ENCODE results near the gene DDX1.

The DDX1 gene

DNA sequence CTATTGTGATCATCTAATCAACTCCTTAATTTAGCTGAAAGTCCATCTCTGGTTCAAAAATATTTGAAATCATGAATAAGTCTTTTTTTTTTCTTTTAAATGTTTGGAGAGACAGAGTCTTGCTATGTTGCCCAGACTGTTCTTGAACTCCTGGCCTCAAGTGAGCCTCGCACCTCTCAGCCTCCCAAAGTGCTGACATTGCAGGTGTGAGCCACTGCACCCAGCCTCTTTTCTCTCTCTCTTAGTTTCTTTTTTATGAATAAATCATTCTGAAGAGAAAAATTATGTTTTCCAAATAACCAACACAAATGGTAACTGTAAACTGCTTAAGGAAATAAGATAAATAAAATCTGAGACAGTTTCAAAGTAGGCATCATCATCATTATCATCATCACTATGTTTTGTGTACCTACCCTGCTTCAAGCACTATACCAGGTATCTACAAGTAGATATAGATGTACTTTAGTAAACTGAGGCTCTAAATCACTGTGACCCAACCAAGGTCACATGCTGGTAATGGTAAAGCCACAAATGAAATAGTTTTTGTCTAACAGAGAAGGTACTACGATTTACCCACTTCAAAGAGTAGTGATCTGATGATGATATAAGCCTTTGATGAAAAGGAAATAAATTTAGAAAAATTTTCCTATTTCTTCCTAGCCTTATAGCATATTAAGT, 25.5 kb upstream of the DDX1 start:
- DNase-seq (ENCODE audit: low read depth): no peak
- H3K4me3 ChIP-seq (ENCODE audit: low read depth, low read length): no peak overlapping the region
- no peak for TF ChIP-seq MYC (IDR thresholded peaks at IDR 0.05; ENCODE audit: low read depth, low read length)
- no peak for TF ChIP-seq MAX (IDR thresholded peaks at IDR 0.05; ENCODE audit: low read depth, low read length)
- TF ChIP-seq, protein P1, sequence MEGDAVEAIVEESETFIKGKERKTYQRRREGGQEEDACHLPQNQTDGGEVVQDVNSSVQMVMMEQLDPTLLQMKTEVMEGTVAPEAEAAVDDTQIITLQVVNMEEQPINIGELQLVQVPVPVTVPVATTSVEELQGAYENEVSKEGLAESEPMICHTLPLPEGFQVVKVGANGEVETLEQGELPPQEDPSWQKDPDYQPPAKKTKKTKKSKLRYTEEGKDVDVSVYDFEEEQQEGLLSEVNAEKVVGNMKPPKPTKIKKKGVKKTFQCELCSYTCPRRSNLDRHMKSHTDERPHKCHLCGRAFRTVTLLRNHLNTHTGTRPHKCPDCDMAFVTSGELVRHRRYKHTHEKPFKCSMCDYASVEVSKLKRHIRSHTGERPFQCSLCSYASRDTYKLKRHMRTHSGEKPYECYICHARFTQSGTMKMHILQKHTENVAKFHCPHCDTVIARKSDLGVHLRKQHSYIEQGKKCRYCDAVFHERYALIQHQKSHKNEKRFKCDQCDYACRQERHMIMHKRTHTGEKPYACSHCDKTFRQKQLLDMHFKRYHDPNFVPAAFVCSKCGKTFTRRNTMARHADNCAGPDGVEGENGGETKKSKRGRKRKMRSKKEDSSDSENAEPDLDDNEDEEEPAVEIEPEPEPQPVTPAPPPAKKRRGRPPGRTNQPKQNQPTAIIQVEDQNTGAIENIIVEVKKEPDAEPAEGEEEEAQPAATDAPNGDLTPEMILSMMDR (IDR thresholded peaks at IDR 0.05; ENCODE audit: low read depth, low read length): no peak
- TF ChIP-seq POLR2A (IDR thresholded peaks at IDR 0.05; ENCODE audit: extremely low read depth, insufficient read length): no peak

- no peak overlapping the region for H3K4me3 ChIP-seq (ENCODE audit: low read depth, low read length)
- TF ChIP-seq POLR2A (IDR thresholded peaks at IDR 0.05; ENCODE audit: extremely low read depth, insufficient read length) (no peak), MYC (IDR thresholded peaks at IDR 0.05; ENCODE audit: low read depth, low read length) (no peak), MAX (IDR thresholded peaks at IDR 0.05; ENCODE audit: low read depth, low read length) (no peak)
- TF ChIP-seq, protein P1 (IDR thresholded peaks at IDR 0.05; ENCODE audit: low read depth, low read length): no peak
- no peak for DNase-seq (ENCODE audit: low read depth)
These were observed 24.8 kb upstream of the DDX1 start for GRCh38 chr2:15566912-15567311.

DNA sequence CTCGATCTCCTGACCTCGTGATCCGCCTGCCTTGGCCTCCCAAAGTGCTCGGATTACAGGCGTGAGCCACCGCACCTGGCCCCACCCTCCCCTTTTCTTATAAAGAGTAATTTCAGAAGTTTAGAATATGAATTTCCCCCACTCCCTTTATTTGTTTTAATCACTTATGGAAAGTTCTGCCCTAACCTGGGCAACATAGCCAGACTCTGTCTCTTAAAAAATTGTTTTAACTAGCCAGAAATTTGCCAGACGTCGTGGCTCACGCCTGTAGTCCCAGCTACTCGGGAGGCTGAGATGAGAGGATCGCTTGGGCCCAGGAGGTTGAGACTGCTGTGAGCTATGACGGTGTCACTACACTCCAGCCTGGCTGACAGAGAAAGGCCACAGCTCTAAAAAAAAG, 22.8 kb upstream of the DDX1 start:
- TF ChIP-seq, protein P1 (IDR thresholded peaks at IDR 0.05; ENCODE audit: low read depth, low read length): no peak
- TF ChIP-seq MYC (IDR thresholded peaks at IDR 0.05; ENCODE audit: low read depth, low read length): no peak
- TF ChIP-seq POLR2A (IDR thresholded peaks at IDR 0.05; ENCODE audit: extremely low read depth, insufficient read length): no peak
- TF ChIP-seq MAX (IDR thresholded peaks at IDR 0.05; ENCODE audit: low read depth, low read length): no peak
- no peak overlapping the region for H3K4me3 ChIP-seq (ENCODE audit: low read depth, low read length)
- DNase-seq (ENCODE audit: low read depth): no peak

DNA sequence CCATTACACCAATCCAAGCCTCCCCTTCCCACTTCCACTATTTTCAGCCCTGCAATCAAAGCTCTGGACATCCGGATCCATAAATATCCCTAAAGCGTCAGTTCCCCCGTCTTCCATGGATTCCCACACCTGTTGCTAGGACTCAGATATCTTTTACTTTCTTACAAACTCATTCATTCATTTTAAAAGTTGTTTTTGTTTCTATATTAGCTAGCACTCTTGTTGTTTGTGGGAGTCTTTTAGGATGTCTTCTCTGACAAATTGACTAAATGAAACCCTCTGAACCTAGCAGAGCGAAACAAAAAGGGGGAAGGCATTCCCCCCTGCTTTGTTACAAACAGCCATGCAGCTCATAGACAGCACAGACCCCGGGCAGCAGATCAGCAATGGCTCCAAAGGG, 21.6 kb upstream of the DDX1 start:
- no peak overlapping the region for H3K4me3 ChIP-seq (ENCODE audit: low read depth, low read length)
- no peak for DNase-seq (ENCODE audit: low read depth)
- TF ChIP-seq, protein P1 (IDR thresholded peaks at IDR 0.05; ENCODE audit: low read depth, low read length): no peak
- TF ChIP-seq MAX (IDR thresholded peaks at IDR 0.05; ENCODE audit: low read depth, low read length) (no peak), POLR2A (IDR thresholded peaks at IDR 0.05; ENCODE audit: extremely low read depth, insufficient read length) (no peak), MYC (IDR thresholded peaks at IDR 0.05; ENCODE audit: low read depth, low read length) (no peak)

- no peak overlapping the region for H3K4me3 ChIP-seq (ENCODE audit: low read depth, low read length)
- DNase-seq (ENCODE audit: low read depth): no peak
- TF ChIP-seq POLR2A (IDR thresholded peaks at IDR 0.05; ENCODE audit: extremely low read depth, insufficient read length) (no peak), MAX (IDR thresholded peaks at IDR 0.05; ENCODE audit: low read depth, low read length) (no peak), MYC (IDR thresholded peaks at IDR 0.05; ENCODE audit: low read depth, low read length) (no peak)
- TF ChIP-seq, protein P1 (IDR thresholded peaks at IDR 0.05; ENCODE audit: low read depth, low read length): no peak
These were observed 19.9 kb upstream of the DDX1 start for GRCh38 chr2:15571729-15572128.
